Activated T-cell treated with anti-CD3 and anti-CD28 coated beads, Interleukin-2, amount 50 U/mL, for 1 hour (primary cell): ENCODE data around the gene TTLL11.
"Not testable (repeated sequence)": the region's sequence is repeated elsewhere in the genome, so short reads cannot be mapped to it uniquely, and the experiment has no call there.

Experiments
- DNase-seq: peaks from one replicate; pipeline ENCODE4 v3.0.0-alpha.2; 2020

TTLL11 gene

DNA sequence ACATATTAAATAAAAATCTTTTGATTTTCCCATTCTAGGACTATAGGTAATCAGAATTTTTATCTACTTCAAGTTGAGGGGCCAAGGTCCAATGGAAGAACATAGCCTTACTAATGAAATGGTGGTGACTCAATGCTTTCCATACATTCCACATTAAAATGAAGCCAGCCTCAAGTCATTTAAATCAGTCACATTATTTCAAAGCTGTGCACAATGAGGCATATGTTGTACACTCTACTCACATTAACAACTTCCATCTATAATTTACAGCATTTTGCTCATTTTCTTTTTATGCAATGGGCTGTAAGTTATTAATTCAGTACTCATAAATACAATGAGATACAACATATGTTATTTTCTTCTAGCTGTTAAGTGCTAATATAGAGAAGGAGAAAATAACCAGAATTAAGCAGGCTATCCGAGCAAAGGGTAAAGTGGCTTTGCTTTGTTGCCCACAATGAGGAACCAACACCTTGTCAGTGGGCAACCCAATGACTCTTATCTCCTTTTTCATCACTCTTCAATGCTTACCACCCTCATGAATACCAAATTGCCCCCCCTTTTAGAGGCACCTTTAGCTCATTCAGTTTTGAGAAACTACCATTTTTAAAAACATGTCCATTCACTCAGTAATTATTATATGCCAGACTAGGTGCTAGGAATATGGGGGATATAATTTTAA is 52.4 kb downstream of the TTLL11 start:
- no peak for DNase-seq

DNA sequence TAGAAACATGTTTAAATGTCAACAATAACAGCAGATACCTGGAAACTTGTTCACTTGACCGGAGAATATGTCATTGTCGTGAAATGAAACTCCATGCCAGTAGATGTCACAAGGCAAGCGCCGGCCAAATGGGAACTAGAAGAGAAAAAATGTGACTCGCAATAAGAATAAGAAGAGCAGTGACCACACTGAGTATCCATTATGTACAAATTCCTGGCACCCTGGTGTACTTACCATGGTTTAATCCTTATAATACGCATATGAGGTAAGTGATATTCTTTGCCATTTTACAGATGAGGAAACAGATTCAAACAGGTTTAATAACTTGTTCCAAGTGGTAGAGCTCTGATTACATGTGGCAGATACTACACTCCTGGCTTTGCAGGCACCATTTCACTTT is 53.9 kb downstream of the TTLL11 start:
- no peak for DNase-seq

GRCh38 chr9:122036988-122037387 is 56.1 kb downstream of the TTLL11 start:
- DNase-seq = no peak

GRCh38 chr9:122036408-122036807 is 56.7 kb downstream of the TTLL11 start:
- DNase-seq = no peak

- DNase-seq = no peak
These were observed 59.2 kb downstream of the TTLL11 start for GRCh38 chr9:122033775-122034373.

DNA sequence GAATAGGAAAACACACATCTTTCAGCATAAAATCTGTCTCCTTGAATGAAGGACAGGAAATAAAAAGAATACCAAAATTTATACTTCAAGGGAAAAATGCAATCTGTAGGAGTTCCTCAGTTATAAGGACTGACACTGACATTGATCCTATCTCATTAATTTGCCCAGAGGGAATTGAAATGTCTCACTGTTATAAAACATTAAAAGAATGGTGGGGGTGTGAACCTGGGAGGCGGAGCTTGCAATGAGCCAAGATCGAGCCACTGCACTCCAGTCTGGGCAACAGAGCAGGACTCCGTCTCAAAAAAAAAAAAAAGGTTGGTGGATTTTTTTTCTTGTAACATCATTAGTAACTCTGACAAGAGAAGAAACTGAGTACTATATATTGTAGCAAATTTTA is 60.8 kb downstream of the TTLL11 start:
- no peak for DNase-seq

- no peak for DNase-seq
These were observed 61.3 kb downstream of the TTLL11 start for GRCh38 chr9:122031776-122032175.

- no peak for DNase-seq
These were observed 62.0 kb downstream of the TTLL11 start for GRCh38 chr9:122031157-122031556.

DNA sequence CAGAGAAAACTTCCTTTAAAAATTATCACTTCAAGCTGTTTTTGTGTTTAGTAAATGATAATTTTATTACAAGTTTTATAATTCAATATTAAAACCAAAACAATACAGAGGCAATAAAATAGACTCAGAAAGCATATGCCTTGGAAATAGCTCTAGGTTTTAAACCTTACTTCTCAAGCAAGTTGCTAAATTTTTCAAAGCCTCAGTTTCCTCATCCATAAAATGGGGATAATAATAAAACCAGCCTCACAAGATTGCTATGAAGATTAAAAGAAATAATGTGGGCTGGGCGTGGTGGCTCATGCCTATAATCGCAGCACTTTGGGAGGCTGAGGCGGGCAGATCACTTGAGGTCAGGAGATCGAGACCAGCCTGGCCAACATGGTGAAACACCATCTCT is 62.8 kb downstream of the TTLL11 start:
- DNase-seq = no peak

- DNase-seq = no peak
These were observed 63.2 kb downstream of the TTLL11 start for GRCh38 chr9:122029898-122030297.

DNA sequence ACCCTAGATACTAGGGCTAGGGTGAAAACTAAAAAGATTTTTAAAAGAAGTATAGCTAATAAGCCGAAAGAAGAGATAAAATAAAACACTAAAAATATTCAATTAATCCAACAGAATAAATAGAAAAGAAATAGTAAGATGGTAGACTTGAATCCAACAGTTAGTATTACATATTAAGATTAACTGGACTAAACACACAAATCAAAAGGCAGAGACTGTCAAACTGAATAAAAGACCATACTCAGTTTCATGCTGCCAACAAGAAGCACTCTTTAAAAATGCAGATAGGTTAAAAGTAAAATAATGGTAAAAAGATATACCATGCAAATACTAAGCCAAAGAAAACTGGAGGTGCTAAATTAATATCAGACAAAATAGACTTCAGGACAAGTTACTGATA is 65.0 kb downstream of the TTLL11 start:
- DNase-seq = no peak

GRCh38 chr9:122020398-122020797 is 72.7 kb downstream of the TTLL11 start:
- DNase-seq = no peak

DNA sequence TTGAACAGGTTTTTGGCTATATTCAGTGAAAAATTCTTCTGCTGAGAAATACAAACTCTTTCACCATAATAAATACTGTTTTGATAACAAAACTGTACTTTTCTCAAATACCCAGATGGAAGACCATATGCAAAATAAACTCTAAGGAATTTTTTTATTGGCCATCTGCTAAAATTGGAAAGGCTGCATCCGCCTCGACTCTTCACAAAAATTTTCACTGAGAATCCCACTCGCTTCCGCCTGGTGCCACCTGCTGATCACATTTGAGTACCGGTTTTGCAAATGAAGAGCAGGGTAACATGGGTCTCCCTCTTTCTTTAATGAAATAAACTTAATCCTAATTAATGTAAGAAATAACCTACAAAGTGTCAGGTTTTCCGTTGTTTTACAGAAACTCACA is 76.4 kb downstream of the TTLL11 start:
- no peak for DNase-seq

- DNase-seq = no peak
These were observed 76.8 kb downstream of the TTLL11 start for GRCh38 chr9:122016309-122016708.

DNA sequence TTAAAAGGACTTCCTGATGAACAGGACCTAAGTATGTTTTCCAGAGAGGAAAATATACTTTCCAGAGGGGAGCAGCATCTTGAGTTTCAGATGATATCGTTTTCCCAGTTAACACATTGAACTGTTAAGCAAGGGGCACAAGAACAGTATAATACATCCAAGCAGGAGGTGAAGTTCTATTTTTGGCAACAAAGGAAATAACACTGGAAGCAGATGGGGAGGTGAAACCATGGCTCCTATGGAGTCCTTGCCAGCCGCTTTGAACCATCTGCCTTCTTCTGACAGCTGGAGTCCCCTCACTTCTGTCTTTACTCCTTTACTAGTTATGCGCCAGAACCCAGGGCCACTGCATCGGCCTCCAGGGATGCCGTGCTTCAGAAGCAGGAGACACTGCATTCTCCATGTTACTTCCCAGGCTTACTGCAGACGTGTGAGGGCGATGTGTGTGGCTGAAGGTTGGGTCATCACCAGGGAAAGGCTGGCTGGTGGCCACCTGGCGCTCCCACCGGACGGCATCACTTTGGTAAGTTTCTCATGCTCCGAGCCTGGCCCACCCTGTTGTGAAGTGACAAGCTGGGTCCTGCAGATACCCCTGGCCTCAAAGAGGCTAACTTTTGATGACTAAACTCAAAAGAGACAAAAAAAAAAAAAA is 77.8 kb downstream of the TTLL11 start:
- DNase-seq = no peak

DNA sequence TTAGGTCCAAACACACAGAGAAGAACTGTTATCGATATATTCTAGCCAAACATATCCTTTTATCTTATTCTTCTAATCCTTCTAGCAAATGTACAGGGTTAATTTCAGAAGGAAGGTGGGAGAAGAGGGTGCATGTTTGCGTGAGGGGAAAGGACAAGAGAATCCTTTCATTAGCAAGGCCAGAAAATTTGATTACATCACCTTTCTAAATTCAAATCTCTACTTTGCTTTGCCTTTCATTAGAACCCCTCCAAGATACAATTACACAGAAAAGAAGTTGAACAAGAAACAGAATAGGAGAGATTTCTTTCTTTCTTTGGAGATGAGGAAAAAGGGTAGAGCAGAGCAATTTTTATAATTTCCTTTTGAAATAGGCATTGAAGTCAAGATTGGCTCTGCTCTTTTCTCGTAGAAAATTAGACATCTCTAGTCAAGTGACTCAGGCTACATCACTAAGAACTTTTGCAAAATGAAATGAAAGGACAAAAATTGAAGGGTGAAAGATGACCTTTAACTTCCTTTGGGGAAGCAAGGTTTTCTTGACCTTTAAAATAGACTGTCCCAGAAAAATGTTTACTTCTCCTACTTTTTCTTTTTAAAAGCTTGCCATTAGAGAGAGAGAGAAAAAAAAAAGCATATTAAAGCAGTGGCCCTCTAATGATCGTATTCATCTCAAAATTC is 81.2 kb downstream of the TTLL11 start:
- DNase-seq = no peak

DNA sequence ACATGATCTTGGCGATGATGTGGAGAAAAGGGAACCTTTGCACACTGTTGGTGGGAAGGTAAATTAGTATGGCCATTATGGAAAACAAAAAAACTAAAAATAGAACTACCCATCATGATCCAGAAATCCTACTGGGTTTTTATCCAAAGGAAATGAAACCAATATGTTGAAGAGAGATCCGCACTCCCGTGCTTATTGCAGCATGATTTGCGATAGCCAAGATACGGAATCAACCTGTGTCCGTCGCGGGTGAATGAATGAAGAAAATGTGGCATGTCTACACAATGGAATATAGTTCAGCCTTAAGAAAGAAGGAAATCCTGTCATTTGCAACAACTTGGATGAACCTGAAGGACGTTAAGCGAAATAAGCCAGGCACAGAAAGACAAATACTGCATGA is 84.5 kb downstream of the TTLL11 start:
- DNase-seq = no peak

GRCh38 chr9:122007837-122008236 is 85.3 kb downstream of the TTLL11 start:
- DNase-seq = no peak

DNA sequence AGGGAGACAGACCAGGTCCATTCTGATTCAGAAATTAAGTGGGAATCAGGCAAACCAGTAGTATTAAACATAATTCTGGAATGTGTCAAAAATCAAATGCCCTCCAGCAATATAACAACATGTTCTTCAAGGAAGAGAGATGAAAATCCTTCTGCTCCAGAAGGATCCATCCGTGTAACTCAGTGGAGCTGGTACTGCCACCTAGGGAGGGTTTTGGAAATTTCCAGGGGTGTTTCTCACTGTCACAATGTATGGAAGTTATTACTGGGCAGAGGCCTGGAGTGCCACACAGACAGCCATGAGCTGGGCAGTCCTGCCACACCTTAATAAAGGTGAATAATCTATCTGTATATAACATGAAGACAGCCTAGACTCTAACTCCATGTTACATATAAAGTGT is 87.5 kb downstream of the TTLL11 start:
- no peak for DNase-seq

DNA sequence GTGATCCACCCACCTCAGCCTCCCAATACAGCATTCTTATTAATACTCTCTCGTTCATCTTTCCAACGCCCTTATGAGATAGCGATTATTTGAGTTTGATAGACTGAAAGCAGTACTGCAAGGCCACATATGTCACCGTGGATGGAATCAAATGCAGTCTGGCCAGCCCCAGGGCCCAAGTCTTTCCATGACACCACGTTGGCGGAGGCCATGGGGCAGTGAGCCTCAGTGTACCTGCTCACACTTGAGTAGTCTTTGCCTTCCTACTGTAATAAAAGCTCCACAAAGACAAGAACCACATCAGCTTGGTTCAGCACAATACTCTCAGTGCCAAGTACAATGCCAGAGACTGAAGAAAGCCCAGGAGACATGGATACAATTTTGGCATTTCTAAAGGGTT is 88.5 kb downstream of the TTLL11 start:
- DNase-seq = no peak

DNA sequence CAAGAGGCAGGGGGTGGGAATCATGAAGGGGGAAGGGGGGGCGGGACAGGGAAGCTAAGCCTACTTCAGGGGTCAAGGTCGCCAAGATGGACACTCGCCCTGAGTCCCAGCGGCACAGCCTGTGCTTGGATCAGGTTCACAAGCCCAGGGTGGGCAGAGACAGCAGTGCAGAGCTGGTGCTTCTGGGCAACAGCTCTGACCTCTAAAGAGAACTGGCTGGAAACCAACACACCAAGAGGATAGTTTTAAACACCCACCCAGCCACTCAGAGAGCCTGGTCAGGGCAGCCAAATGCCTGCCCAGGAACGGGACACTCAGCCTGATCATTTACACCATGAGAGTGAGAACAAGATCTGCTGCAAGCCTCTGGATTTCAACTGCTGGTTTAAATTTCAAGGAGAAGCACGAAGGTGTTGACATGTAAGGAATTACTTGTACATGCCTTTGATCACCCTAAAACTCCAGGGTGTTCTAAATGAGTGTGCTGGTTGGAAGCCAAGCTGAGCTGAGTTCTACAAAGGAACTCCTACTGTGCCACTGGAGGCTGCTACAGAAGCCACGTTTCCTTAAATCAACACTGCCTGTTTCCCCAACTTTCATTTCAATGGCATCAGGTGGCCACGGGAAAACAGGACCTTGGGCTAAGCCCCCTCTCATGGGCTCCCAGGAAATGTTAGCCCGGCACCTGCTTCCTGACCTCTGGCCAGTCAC is 91.5 kb downstream of the TTLL11 start:
- DNase-seq = no peak

- DNase-seq = not testable (repeated sequence)
These were observed 92.6 kb downstream of the TTLL11 start for GRCh38 chr9:122000526-122000925.

DNA sequence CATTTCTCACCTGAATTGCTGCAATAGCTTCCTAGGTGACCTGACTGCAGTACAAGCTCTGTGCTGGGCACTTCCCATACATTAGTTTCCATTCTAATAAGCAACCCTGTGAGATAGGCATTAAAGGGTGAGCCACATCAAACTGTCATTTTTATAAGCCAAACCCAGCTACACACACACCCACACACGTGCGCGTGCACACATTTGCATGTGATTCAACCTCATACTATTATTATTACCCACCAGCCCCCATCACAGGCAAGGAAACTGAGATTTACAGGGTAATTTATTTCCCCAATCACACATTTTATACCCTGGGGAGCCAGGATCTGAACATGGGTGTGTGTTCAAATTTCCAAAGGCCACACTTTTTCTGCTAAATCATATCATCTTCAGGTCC is 93.6 kb downstream of the TTLL11 start:
- DNase-seq = no peak
